ENCODE measurements around the gene CTR9. TPM values are rescaled to one million over a fixed set of nuclear protein-coding genes. Genes with fewer than 3 reads are reported as not detected.
A peak's percentile ranks its signal among the peaks of the same experiment; 100 is the strongest.

The CTR9 gene
- total RNA-seq, 4 donors from 2014 or later: 27.8 to 31.8 (median 29.3) TPM

GRCh38 chr11:10744206-10744605 lies 6.8 kb upstream of the CTR9 start:
- DNase-seq (ENCODE audit: low spot score in 2 of 2): no peak
- intact Hi-C loops (cut with DNase I; ENCODE audit: low total_unique reads): no loop called here
- 90 to 94% methylated on average over 3 of the region's 3 CpGs for WGBS, 2 donors
- no peak overlapping the region for H3K4me3 ChIP-seq (ENCODE audit: low read depth, poor library complexity, severe bottlenecking)
- TF ChIP-seq POLR2A (IDR thresholded peaks at IDR 0.05) (no peak), CTCF (IDR thresholded peaks at IDR 0.05) (no peak)

- intact Hi-C loops (cut with DNase I; ENCODE audit: low total_unique reads): no loop called here
- no peak overlapping the region for H3K4me3 ChIP-seq (ENCODE audit: low read depth, poor library complexity, severe bottlenecking)
- WGBS, 2 donors: 89 to 92% methylated on average over 2 of the region's 2 CpGs
- no peak for DNase-seq (ENCODE audit: low spot score in 2 of 2)
- TF ChIP-seq CTCF (IDR thresholded peaks at IDR 0.05): no peak
- TF ChIP-seq POLR2A (IDR thresholded peaks at IDR 0.05): no peak
Measured at GRCh38 chr11:10746871-10747270, 4.2 kb upstream of the CTR9 start.

- no peak overlapping the region for H3K4me3 ChIP-seq (ENCODE audit: low read depth, poor library complexity, severe bottlenecking)
- TF ChIP-seq POLR2A (IDR thresholded peaks at IDR 0.05) (no peak), CTCF (IDR thresholded peaks at IDR 0.05) (no peak)
- intact Hi-C loops (cut with DNase I; ENCODE audit: low total_unique reads): no loop called here
- DNase-seq (ENCODE audit: low spot score in 2 of 2): no peak
Measured at GRCh38 chr11:10747733-10748132, 3.3 kb upstream of the CTR9 start.

- DNase-seq (ENCODE audit: low spot score in 2 of 2): no peak
- intact Hi-C loops (cut with DNase I; ENCODE audit: low total_unique reads): no loop called here
- TF ChIP-seq POLR2A (IDR thresholded peaks at IDR 0.05): no peak
- TF ChIP-seq CTCF (IDR thresholded peaks at IDR 0.05): no peak
- WGBS, 2 donors: 62 to 63% methylated on average over 2 of the region's 2 CpGs
- H3K4me3 ChIP-seq (ENCODE audit: low read depth, poor library complexity, severe bottlenecking): no peak overlapping the region
Measured at GRCh38 chr11:10749476-10749875, 1.6 kb upstream of the CTR9 start.

GRCh38 chr11:10751581-10751940 lies 515 bp downstream of the CTR9 start:
- no peak for DNase-seq (ENCODE audit: low spot score in 2 of 2)
- intact Hi-C loops (cut with DNase I; ENCODE audit: low total_unique reads): no loop called here
- 0% methylated on average over 14 of the region's 14 CpGs for WGBS, 2 donors
- H3K4me3 ChIP-seq (ENCODE audit: low read depth, poor library complexity, severe bottlenecking): peak overlapping the region; percentile 80
- TF ChIP-seq POLR2A (IDR thresholded peaks at IDR 0.05) (no peak), CTCF (IDR thresholded peaks at IDR 0.05) (no peak)

- TF ChIP-seq POLR2A (IDR thresholded peaks at IDR 0.05) (no peak), CTCF (IDR thresholded peaks at IDR 0.05) (no peak)
- no peak overlapping the region for H3K4me3 ChIP-seq (ENCODE audit: low read depth, poor library complexity, severe bottlenecking)
- 38 to 41% methylated on average over 2 of the region's 2 CpGs for WGBS, 2 donors
- intact Hi-C loops (cut with DNase I; ENCODE audit: low total_unique reads): no loop called here
- DNase-seq (ENCODE audit: low spot score in 2 of 2): no peak
Measured at GRCh38 chr11:10752061-10752460, 1.0 kb downstream of the CTR9 start.
